ENCODE results near the gene ST13. TPM values are rescaled to one million over a fixed set of nuclear protein-coding genes. Genes with fewer than 3 reads are reported as not detected.

Gene ST13
- total and polyA plus RNA-seq, 9 of the 15 experiments (the other 6 are each of a cell fraction or from before 2014, with no cell fraction given) = 53.6 to 311 (median 195) TPM

DNA sequence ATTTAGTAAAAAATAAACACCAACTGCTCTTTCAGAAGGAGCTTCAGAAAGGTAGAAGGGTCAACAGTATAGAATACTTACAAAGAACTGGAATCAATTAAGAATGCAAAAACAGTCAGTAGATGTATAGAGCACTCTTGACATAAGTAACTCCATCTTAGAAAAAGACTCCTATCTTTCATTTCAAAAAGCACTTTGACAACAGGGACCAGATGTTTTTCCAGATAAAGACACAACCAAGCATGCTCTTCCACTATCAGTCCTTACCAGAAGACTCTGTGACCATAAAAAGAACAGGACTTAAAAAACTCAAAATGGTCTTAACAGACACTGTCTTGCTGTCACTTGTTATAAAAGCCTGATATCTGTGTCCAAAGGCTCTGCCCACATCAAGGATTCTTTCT is 42.5 kb downstream of the ST13 start (continued):
- TF ChIP-seq, protein P1, sequence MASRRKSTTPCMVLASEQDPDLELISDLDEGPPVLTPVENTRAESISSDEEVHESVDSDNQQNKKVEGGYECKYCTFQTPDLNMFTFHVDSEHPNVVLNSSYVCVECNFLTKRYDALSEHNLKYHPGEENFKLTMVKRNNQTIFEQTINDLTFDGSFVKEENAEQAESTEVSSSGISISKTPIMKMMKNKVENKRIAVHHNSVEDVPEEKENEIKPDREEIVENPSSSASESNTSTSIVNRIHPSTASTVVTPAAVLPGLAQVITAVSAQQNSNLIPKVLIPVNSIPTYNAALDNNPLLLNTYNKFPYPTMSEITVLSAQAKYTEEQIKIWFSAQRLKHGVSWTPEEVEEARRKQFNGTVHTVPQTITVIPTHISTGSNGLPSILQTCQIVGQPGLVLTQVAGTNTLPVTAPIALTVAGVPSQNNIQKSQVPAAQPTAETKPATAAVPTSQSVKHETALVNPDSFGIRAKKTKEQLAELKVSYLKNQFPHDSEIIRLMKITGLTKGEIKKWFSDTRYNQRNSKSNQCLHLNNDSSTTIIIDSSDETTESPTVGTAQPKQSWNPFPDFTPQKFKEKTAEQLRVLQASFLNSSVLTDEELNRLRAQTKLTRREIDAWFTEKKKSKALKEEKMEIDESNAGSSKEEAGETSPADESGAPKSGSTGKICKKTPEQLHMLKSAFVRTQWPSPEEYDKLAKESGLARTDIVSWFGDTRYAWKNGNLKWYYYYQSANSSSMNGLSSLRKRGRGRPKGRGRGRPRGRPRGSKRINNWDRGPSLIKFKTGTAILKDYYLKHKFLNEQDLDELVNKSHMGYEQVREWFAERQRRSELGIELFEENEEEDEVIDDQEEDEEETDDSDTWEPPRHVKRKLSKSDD (conservative IDR thresholded peaks at IDR 0.05; ENCODE audit: low read length) = no peak
- TF ChIP-seq, protein P2, sequence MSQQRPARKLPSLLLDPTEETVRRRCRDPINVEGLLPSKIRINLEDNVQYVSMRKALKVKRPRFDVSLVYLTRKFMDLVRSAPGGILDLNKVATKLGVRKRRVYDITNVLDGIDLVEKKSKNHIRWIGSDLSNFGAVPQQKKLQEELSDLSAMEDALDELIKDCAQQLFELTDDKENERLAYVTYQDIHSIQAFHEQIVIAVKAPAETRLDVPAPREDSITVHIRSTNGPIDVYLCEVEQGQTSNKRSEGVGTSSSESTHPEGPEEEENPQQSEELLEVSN (IDR thresholded peaks at IDR 0.05; ENCODE audit: borderline replicate concordance in 1 of 2, extremely low read depth in 1 of 2, insufficient read depth in 1 of 2, insufficient read length in 1 of 2, low read depth in 1 of 2, low read length in 1 of 2, poor library complexity in 1 of 2, severe bottlenecking in 1 of 2) = no peak
- TF ChIP-seq MBD2 (IDR thresholded peaks at IDR 0.05; ENCODE audit: borderline replicate concordance, low read depth) (peak; percentile 58; the same call in 1 of the 2 replicates), GTF2E2 (tag; IDR thresholded peaks at IDR 0.05) (peak; percentile 95; the same call in 1 of the 2 replicates), ZNF324 (CRISPR knock-in tag; IDR thresholded peaks at IDR 0.05) (peak; percentile 96), SAFB2 (IDR thresholded peaks at IDR 0.05; ENCODE audit: borderline replicate concordance, low read depth, low read length, severe bottlenecking) (no peak), TRIM24 (IDR thresholded peaks at IDR 0.05) (peak; percentile 86 to 92), PYGO2 (tag; IDR thresholded peaks at IDR 0.05) (peak; percentile 99), HDAC1 (IDR thresholded peaks at IDR 0.05) (peak; percentile 51 to 78; a peak in 2 of 4 replicates), POLR2AphosphoS2 (IDR thresholded peaks at IDR 0.05; ENCODE audit: low read length) (no peak), EP300 (IDR thresholded peaks at IDR 0.05; ENCODE audit: low read length) (peak; percentile 96), MCM2 (IDR thresholded peaks at IDR 0.05; ENCODE audit: low read depth) (no peak), NRF1 (conservative IDR thresholded peaks at IDR 0.05 in 1 of 2, IDR thresholded peaks at IDR 0.05 in 1 of 2) (no peak), PHB (CRISPR knock-in tag; IDR thresholded peaks at IDR 0.05) (peak; percentile 81; the same call in 1 of the 2 replicates), ZNF696 (CRISPR knock-in tag; conservative IDR thresholded peaks at IDR 0.05) (peak; percentile 94), ZNF23 (CRISPR knock-in tag; IDR thresholded peaks at IDR 0.05) (peak; percentile 99), ZNF589 (CRISPR knock-in tag; IDR thresholded peaks at IDR 0.05; ENCODE audit: low read depth) (peak; percentile 100), SUPT5H (IDR thresholded peaks at IDR 0.05) (no peak), HNRNPUL1 (IDR thresholded peaks at IDR 0.05; ENCODE audit: low read length) (no peak), CBX5 (IDR thresholded peaks at IDR 0.05; ENCODE audit: borderline replicate concordance, low read depth) (no peak), ZFX (CRISPR knock-in tag; IDR thresholded peaks at IDR 0.05) (no peak), ZKSCAN8 (CRISPR knock-in tag; IDR thresholded peaks at IDR 0.05) (peak; percentile 99)
- TF ChIP-seq, protein P3, sequence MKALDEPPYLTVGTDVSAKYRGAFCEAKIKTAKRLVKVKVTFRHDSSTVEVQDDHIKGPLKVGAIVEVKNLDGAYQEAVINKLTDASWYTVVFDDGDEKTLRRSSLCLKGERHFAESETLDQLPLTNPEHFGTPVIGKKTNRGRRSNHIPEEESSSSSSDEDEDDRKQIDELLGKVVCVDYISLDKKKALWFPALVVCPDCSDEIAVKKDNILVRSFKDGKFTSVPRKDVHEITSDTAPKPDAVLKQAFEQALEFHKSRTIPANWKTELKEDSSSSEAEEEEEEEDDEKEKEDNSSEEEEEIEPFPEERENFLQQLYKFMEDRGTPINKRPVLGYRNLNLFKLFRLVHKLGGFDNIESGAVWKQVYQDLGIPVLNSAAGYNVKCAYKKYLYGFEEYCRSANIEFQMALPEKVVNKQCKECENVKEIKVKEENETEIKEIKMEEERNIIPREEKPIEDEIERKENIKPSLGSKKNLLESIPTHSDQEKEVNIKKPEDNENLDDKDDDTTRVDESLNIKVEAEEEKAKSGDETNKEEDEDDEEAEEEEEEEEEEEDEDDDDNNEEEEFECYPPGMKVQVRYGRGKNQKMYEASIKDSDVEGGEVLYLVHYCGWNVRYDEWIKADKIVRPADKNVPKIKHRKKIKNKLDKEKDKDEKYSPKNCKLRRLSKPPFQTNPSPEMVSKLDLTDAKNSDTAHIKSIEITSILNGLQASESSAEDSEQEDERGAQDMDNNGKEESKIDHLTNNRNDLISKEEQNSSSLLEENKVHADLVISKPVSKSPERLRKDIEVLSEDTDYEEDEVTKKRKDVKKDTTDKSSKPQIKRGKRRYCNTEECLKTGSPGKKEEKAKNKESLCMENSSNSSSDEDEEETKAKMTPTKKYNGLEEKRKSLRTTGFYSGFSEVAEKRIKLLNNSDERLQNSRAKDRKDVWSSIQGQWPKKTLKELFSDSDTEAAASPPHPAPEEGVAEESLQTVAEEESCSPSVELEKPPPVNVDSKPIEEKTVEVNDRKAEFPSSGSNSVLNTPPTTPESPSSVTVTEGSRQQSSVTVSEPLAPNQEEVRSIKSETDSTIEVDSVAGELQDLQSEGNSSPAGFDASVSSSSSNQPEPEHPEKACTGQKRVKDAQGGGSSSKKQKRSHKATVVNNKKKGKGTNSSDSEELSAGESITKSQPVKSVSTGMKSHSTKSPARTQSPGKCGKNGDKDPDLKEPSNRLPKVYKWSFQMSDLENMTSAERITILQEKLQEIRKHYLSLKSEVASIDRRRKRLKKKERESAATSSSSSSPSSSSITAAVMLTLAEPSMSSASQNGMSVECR (CRISPR knock-in tag; IDR thresholded peaks at IDR 0.05) = no peak

Measured in K562 (cell line).